ENCODE measurements around the gene MAN1C1. TPM values are rescaled to one million over a fixed set of nuclear protein-coding genes. Genes with fewer than 3 reads are reported as not detected.

MAN1C1 gene
- total and polyA plus RNA-seq, 2 donors (not counting 1 experiment from before 2014, with no cell fraction given) = 0.31 to 0.89 TPM

DNA sequence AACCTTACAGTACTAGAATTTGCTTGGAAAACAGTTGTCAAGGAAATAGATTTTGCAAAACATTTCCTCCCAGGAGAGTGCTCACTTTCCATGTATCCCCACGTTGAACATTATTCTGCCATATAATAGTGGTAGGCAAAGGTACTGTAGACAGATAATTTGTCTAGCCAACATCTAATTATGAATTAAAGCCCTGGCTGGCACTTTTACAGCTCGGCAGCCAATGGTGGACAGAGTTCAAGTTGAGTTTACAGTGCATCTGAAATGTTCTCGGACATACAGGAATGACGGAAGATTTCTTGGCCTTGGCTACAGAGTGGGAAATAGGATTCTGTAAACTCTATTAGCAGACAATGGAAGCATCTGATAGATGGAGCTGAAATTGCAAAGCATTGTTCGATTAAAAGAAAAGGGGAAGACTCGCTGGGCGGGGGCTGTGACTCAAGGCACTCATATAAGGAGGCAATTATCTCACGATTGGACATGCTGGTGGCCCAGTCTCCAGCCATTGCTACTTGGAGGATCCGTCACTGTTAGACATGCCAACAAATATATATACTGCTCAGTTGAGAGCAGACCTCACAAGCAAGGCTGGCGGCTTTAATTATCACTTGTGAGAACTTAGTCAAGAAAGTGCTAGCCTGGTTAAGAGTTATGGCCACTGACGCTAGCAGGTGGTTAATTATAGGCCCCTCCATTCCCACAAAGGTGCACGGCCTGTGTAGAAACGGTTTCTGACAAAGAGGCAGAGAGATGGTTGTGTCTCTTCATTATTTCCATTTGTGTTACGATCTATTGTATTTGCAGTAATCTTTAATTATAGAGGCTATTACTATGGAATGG, 48.0 kb downstream of the MAN1C1 start:
- no peak overlapping the region for H3K27ac Mint-ChIP-seq
- POLR2A ChIA-PET = no interaction called here

DNA sequence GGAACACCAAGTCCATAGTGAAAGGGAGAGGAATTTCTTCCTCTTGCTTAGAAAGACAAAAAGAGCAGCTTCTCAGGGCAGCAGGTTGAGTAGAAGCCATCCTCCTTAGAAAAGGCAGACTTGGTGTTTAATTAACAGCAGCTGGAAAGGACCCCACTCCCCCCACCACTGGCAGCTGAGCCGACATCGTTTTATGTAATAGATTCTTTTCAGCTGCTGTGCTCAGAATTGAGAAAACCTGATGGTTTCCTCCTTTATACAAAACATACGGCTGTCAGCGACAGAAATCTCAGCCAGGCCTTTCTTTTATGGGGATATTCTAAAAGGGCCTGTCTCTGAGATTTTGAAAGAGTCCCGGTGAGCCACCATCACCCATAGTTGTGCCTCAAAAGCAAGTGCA, 49.9 kb downstream of the MAN1C1 start:
- 100% methylated on average over 1 of the region's 5 CpGs for WGBS (ENCODE audit: insufficient coverage)
- H3K9ac ChIP-seq (ENCODE audit: low read length) = no peak overlapping the region
- Mint-ChIP-seq H3K27ac (no peak overlapping the region), H3K4me1 (no peaks in the 10 kb centered on the region), H3K9me3 (ENCODE audit: insufficient read depth) (no peaks in the 10 kb centered on the region), H3K27me3 (peaks cover 9% of the 10 kb centered on the region), H3K4me3 (no peak overlapping the region)
- no peak overlapping the region for H2AFZ ChIP-seq (ENCODE audit: insufficient read depth, low read depth, low read length, poor library complexity, severe bottlenecking)
- DNase-seq (no peak), ATAC-seq (ENCODE audit: low read depth) (no peak)
- ChIA-PET CTCF (no interaction called here), POLR2A (no interaction called here)
- no peaks in the 10 kb centered on the region for H4K20me1 ChIP-seq (ENCODE audit: control insufficient read depth, insufficient read depth, low read length, poor library complexity, severe bottlenecking)
- no peak overlapping the region for H3K27ac ChIP-seq (ENCODE audit: low read length in 2 of 2)
- no peak overlapping the region for H3K4me3 ChIP-seq (ENCODE audit: control extremely low read depth in 1 of 5, extremely low read depth in 1 of 5, insufficient read depth in 1 of 5, low read depth in 2 of 5, low read length in 4 of 5)
- H3K4me2 ChIP-seq (replicated peaks; ENCODE audit: low read depth, low read length, poor library complexity, severe bottlenecking) = no peak overlapping the region
- H3K9me3 ChIP-seq (ENCODE audit: control extremely low read depth in 1 of 3, control insufficient read depth in 2 of 3, insufficient read depth in 1 of 3, low read length in 2 of 3) = no peaks in the 10 kb centered on the region
- intact Hi-C loops (cut with micrococcal nuclease) = no loop called here
- no peaks in the 10 kb centered on the region for H3K36me3 ChIP-seq (replicated peaks in 1 of 2; ENCODE audit: control extremely low read depth in 1 of 2, control insufficient read depth in 1 of 2, extremely low read depth in 1 of 2, insufficient read depth in 2 of 2, low read length in 1 of 2)
- no peaks in the 10 kb centered on the region for H3K79me2 ChIP-seq (ENCODE audit: control insufficient read depth, insufficient read depth, low read length)
- TF ChIP-seq, protein P1, sequence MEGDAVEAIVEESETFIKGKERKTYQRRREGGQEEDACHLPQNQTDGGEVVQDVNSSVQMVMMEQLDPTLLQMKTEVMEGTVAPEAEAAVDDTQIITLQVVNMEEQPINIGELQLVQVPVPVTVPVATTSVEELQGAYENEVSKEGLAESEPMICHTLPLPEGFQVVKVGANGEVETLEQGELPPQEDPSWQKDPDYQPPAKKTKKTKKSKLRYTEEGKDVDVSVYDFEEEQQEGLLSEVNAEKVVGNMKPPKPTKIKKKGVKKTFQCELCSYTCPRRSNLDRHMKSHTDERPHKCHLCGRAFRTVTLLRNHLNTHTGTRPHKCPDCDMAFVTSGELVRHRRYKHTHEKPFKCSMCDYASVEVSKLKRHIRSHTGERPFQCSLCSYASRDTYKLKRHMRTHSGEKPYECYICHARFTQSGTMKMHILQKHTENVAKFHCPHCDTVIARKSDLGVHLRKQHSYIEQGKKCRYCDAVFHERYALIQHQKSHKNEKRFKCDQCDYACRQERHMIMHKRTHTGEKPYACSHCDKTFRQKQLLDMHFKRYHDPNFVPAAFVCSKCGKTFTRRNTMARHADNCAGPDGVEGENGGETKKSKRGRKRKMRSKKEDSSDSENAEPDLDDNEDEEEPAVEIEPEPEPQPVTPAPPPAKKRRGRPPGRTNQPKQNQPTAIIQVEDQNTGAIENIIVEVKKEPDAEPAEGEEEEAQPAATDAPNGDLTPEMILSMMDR (IDR thresholded peaks at IDR 0.05) = no peak
- no peak for TF ChIP-seq EZH2 (IDR thresholded peaks at IDR 0.05; ENCODE audit: borderline replicate concordance, insufficient read depth, low read depth, low read length, poor library complexity, severe bottlenecking)
- H3K4me1 ChIP-seq (ENCODE audit: control insufficient read depth in 2 of 2, insufficient read depth in 2 of 2, low read length in 2 of 2) = no peaks in the 10 kb centered on the region
- peaks cover 0 to 4% (median 0%) of the 10 kb centered on the region in 4 experiments for H3K27me3 ChIP-seq (replicated peaks in 1 of 4; ENCODE audit: control extremely low read depth in 1 of 4, control insufficient read depth in 3 of 4, insufficient read depth in 4 of 4, low read length in 3 of 4)

More for the DNA sequence above, 48.0 kb downstream of the MAN1C1 start:
- WGBS (ENCODE audit: insufficient coverage) = 100% methylated on average over 6 of the region's 14 CpGs
- no peaks in the 10 kb centered on the region for H3K9me3 ChIP-seq (ENCODE audit: control extremely low read depth in 1 of 3, control insufficient read depth in 2 of 3, insufficient read depth in 1 of 3, low read length in 2 of 3)
- ATAC-seq (ENCODE audit: low read depth) (no peak), DNase-seq (no peak)
- no peaks in the 10 kb centered on the region for H3K79me2 ChIP-seq (ENCODE audit: control insufficient read depth, insufficient read depth, low read length)
- Mint-ChIP-seq H3K4me3 (no peak overlapping the region), H3K4me1 (no peaks in the 10 kb centered on the region), H3K27me3 (peaks cover 14% of the 10 kb centered on the region), H3K9me3 (ENCODE audit: insufficient read depth) (no peaks in the 10 kb centered on the region)
- intact Hi-C loops (cut with micrococcal nuclease) = no loop called here
- no peak for TF ChIP-seq EZH2 (IDR thresholded peaks at IDR 0.05; ENCODE audit: borderline replicate concordance, insufficient read depth, low read depth, low read length, poor library complexity, severe bottlenecking)
- TF ChIP-seq, protein P1 (IDR thresholded peaks at IDR 0.05) = no peak
- H3K27ac ChIP-seq (ENCODE audit: low read length in 2 of 2) = no peak overlapping the region
- no peaks in the 10 kb centered on the region for H4K20me1 ChIP-seq (ENCODE audit: control insufficient read depth, insufficient read depth, low read length, poor library complexity, severe bottlenecking)
- CTCF ChIA-PET = no interaction called here
- no peak overlapping the region for H2AFZ ChIP-seq (ENCODE audit: insufficient read depth, low read depth, low read length, poor library complexity, severe bottlenecking)
- peaks cover 0 to 4% (median 0%) of the 10 kb centered on the region in 4 experiments for H3K27me3 ChIP-seq (replicated peaks in 1 of 4; ENCODE audit: control extremely low read depth in 1 of 4, control insufficient read depth in 3 of 4, insufficient read depth in 4 of 4, low read length in 3 of 4)
- no peak overlapping the region for H3K4me2 ChIP-seq (replicated peaks; ENCODE audit: low read depth, low read length, poor library complexity, severe bottlenecking)
- H3K36me3 ChIP-seq (replicated peaks in 1 of 2; ENCODE audit: control extremely low read depth in 1 of 2, control insufficient read depth in 1 of 2, extremely low read depth in 1 of 2, insufficient read depth in 2 of 2, low read length in 1 of 2) = no peaks in the 10 kb centered on the region
- no peak overlapping the region for H3K4me3 ChIP-seq (ENCODE audit: control extremely low read depth in 1 of 5, extremely low read depth in 1 of 5, insufficient read depth in 1 of 5, low read depth in 2 of 5, low read length in 4 of 5)
- H3K9ac ChIP-seq (ENCODE audit: low read length) = no peak overlapping the region
- H3K4me1 ChIP-seq (ENCODE audit: control insufficient read depth in 2 of 2, insufficient read depth in 2 of 2, low read length in 2 of 2) = no peaks in the 10 kb centered on the region
